Panc1 (cell line): ENCODE results near the gene SNAP47. TPM values are rescaled to one million over a fixed set of nuclear protein-coding genes. Genes with fewer than 3 reads are reported as not detected.

Source experiments
- ATAC-seq: fragments of 200-7000 bp; cut with Tn5 transposase; 2 replicates; pipeline ENCODE4 v1.9.1; 2020; ENCODE audit warnings: mild to moderate bottlenecking, moderate library complexity
- BruUV-seq: library from RNA; stranded (reverse); fragments of 400-500 nt; replicated peaks from 2 replicates; lab custom pipeline; 2021; lab: Mats Ljungman, UMichigan
- CTCF ChIA-PET: fragments of 300-600 bp; sonication (Branson Sonifier 250); formaldehyde crosslinking; loops from one replicate; lab custom pipeline; 2022; ENCODE audit warnings: antibody characterized with exemption; lab: Charles Lee
- POLR2A ChIA-PET: fragments of 300-600 bp; sonication (Branson Sonifier 250); formaldehyde crosslinking; loops from one replicate; lab custom pipeline; 2022; ENCODE audit warnings: antibody characterized with exemption; lab: Charles Lee
- DNase-seq: peaks from one replicate; pipeline ENCODE4 v3.0.0-alpha.2; 2010; ENCODE audit warnings: low read depth, low spot score
- H3K27ac ChIP-seq: 2 replicates; pipeline ENCODE4 v1.5.1; 2011; ENCODE audit warnings: mild to moderate bottlenecking, low read length, inconsistent platforms
- H3K27me3 ChIP-seq: fragments of 200-500 bp; sonication (Bioruptor generic); 2 replicates; pipeline ENCODE4 v1.6.0; 2014; ENCODE audit warnings: low read length, inconsistent platforms; ENCODE audit not compliant: control insufficient read depth, insufficient read depth
- H3K36me3 ChIP-seq: fragments of 200-500 bp; sonication (Bioruptor generic); 2 replicates; pipeline ENCODE4 v1.5.1; 2014; ENCODE audit warnings: inconsistent platforms, mild to moderate bottlenecking, low read length, moderate library complexity; ENCODE audit not compliant: control insufficient read depth, insufficient read depth
- H3K4me1 ChIP-seq: 2 replicates; pipeline ENCODE4 v1.5.1; 2011; ENCODE audit warnings: inconsistent platforms, mild to moderate bottlenecking, low read length, moderate library complexity; ENCODE audit not compliant: control insufficient read depth, insufficient read depth
- H3K4me3 ChIP-seq, 2 experiments: 2 replicates each; pipeline ENCODE4 v1.5.1; 2011 to 2012; ENCODE audit warnings: low read depth in 2 of 2, low read length in 2 of 2, mild to moderate bottlenecking in 2 of 2, inconsistent platforms in 1 of 2, moderate library complexity in 1 of 2
- H3K9me3 ChIP-seq: fragments of 200-500 bp; sonication (Bioruptor generic); 2 replicates; pipeline ENCODE4 v1.5.1; 2014; ENCODE audit warnings: low read depth, mild to moderate bottlenecking, inconsistent platforms, low read length, moderate library complexity; ENCODE audit not compliant: control insufficient read depth, insufficient read depth
- CTCF ChIP-seq: fragments of 450-650 bp; IDR thresholded peaks from 2 replicates; pipeline ENCODE4 v1.5.1; 2017; ENCODE audit warnings: mild to moderate bottlenecking
- POLR2AphosphoS5 ChIP-seq: IDR thresholded peaks from 2 replicates; pipeline ENCODE4 v1.6.1; 2012; ENCODE audit warnings: mild to moderate bottlenecking, low read depth, low read length, moderate library complexity
- REST ChIP-seq, 2 experiments: IDR thresholded peaks; 2 replicates each; pipeline ENCODE4 v1.6.1; 2011 to 2012; ENCODE audit warnings: low read depth in 2 of 2, control low read depth in 1 of 2, low read length in 1 of 2, mild to moderate bottlenecking in 1 of 2, moderate library complexity in 1 of 2; ENCODE audit not compliant: insufficient read depth in 1 of 2
- SIN3A ChIP-seq: IDR thresholded peaks from 2 replicates; pipeline ENCODE4 v1.6.1; 2012; ENCODE audit warnings: low read depth, mild to moderate bottlenecking, low read length, moderate library complexity, borderline replicate concordance; ENCODE audit not compliant: insufficient read depth
- TCF7L2 ChIP-seq: IDR thresholded peaks from 2 replicates; pipeline ENCODE4 v1.6.1; 2011; ENCODE audit warnings: mild to moderate bottlenecking, low read depth, low read length, inconsistent platforms
- in situ Hi-C: cut with HindIII; loops from 2 replicates; pipeline ENCODE4 v1.10.0; 2016; ENCODE audit warnings: low sequenced_read_pairs, low pct_unique_long_range_greater_than_20kb
- intact Hi-C: fragments of 100-400 bp; cut with micrococcal nuclease; formaldehyde crosslinking; loops from one replicate; pipeline ENCODE4 v1.10.0; 2022; ENCODE audit not compliant: unreplicated experiment
- total RNA-seq: library from RNA; stranded (reverse); gene quantifications from one replicate; pipeline ENCODE4 v1.2.1, GENCODE V29; 2021; ENCODE audit not compliant: unreplicated experiment

The SNAP47 gene
- total RNA-seq, 1 experiment from 2014 or later = 55.6 TPM

- no peak for ATAC-seq
- intact Hi-C loops = no loop called here
- no peaks in the 10 kb centered on the region for H3K27me3 ChIP-seq
- BruUV-seq = no TSS peak
- no peaks in the 10 kb centered on the region for H3K36me3 ChIP-seq
- H3K27ac ChIP-seq = no peak overlapping the region
- DNase-seq = no peak
- in situ Hi-C loops = no loop called here
- ChIA-PET POLR2A (no interaction called here), CTCF (no interaction called here)
- H3K4me3 ChIP-seq = no peak overlapping the region
- H3K9me3 ChIP-seq = no peaks in the 10 kb centered on the region
- TF ChIP-seq POLR2AphosphoS5 (no peak), CTCF (no peak), SIN3A (no peak), TCF7L2 (no peak), REST (IDR thresholded peaks at IDR 0.05; ENCODE audit: insufficient read depth in 1 of 2, low read depth in 2 of 2, low read length in 1 of 2) (no peak)
- H3K4me1 ChIP-seq = no peaks in the 10 kb centered on the region; the same call in 1 of the 2 replicates
Measured at GRCh38 chr1:227746676-227747075, 11.4 kb downstream of the SNAP47 start.

GRCh38 chr1:227747382-227747781 is 12.1 kb downstream of the SNAP47 start:
- TF ChIP-seq TCF7L2 = no peak
- TF ChIP-seq CTCF = no peak
- no peak for TF ChIP-seq REST (IDR thresholded peaks at IDR 0.05; ENCODE audit: insufficient read depth in 1 of 2, low read depth in 2 of 2, low read length in 1 of 2)
- no peak for TF ChIP-seq POLR2AphosphoS5
- TF ChIP-seq SIN3A = no peak
- ATAC-seq = no peak
- intact Hi-C loops (no loop called here), in situ Hi-C loops (no loop called here)
- Histone ChIP-seq H3K4me3 (no peak overlapping the region), H3K27ac (no peak overlapping the region), H3K9me3 (no peaks in the 10 kb centered on the region), H3K36me3 (no peaks in the 10 kb centered on the region), H3K4me1 (no peaks in the 10 kb centered on the region; the same call in 1 of the 2 replicates), H3K27me3 (no peaks in the 10 kb centered on the region)
- POLR2A ChIA-PET = no interaction called here
- no peak for DNase-seq
- BruUV-seq = no TSS peak
- CTCF ChIA-PET = no interaction called here
